GM12878 (cell line): Measurements from ENCODE around the gene SHROOM4.

Experiments used
- CTCF ChIP-seq, 3 experiments: IDR thresholded peaks in 2 of 3; conservative IDR thresholded peaks in 1 of 3; 2 replicates each; pipeline ENCODE4 v1.5.1; 2011; ENCODE audit warnings: low read depth in 3 of 3, low read length in 3 of 3, mild to moderate bottlenecking in 3 of 3, control low read depth in 2 of 3, moderate library complexity in 2 of 3, inconsistent platforms in 1 of 3, mixed read lengths in 1 of 3; ENCODE audit not compliant: control insufficient read depth in 2 of 3, insufficient read depth in 1 of 3; ENCODE audit errors: extremely low read depth in 1 of 3
- EP300 ChIP-seq, 2 experiments: fragments of 150-350 bp in 1 of 2; IDR thresholded peaks; 2 replicates each; pipeline ENCODE4 v1.6.1; 2011 to 2012; ENCODE audit warnings: low read depth in 2 of 2, low read length in 2 of 2, borderline replicate concordance in 1 of 2, improper control_type of control experiment in 1 of 2, inconsistent platforms in 1 of 2; ENCODE audit not compliant: control insufficient read depth in 1 of 2
- MYC ChIP-seq: IDR thresholded peaks from 2 replicates; pipeline ENCODE4 v1.6.1; 2011; ENCODE audit warnings: mild to moderate bottlenecking, low read length, moderate library complexity, inconsistent platforms; ENCODE audit not compliant: insufficient read depth, insufficient replicate concordance, insufficient read length, severe bottlenecking
- POLR2A ChIP-seq: IDR thresholded peaks from 2 replicates; pipeline ENCODE4 v1.6.1; 2011; ENCODE audit warnings: low read depth, mild to moderate bottlenecking, low read length
- TAF1 ChIP-seq: IDR thresholded peaks from 2 replicates; pipeline ENCODE4 v1.6.1; 2011; ENCODE audit warnings: mild to moderate bottlenecking, low read depth, low read length, borderline replicate concordance
- ZNF592 ChIP-seq: fragments of 450-650 bp; IDR thresholded peaks from 2 replicates; pipeline ENCODE4 v1.6.1; 2017; ENCODE audit warnings: mild to moderate bottlenecking, moderate library complexity

GRCh38 chrX:50565718-50566117, 248.3 kb downstream of the SHROOM4 start:
- TF ChIP-seq POLR2A (no peak), CTCF (IDR thresholded peaks at IDR 0.05 in 2 of 3, conservative IDR thresholded peaks at IDR 0.05 in 1 of 3; ENCODE audit: control insufficient read depth in 2 of 3, extremely low read depth in 1 of 3, insufficient read depth in 1 of 3, low read depth in 3 of 3, low read length in 3 of 3) (no peak), ZNF592 (no peak), MYC (no peak), TAF1 (no peak), EP300 (IDR thresholded peaks at IDR 0.05; ENCODE audit: borderline replicate concordance in 1 of 2, control insufficient read depth in 1 of 2, low read depth in 2 of 2, low read length in 2 of 2) (no peak)
